ENCODE results near the gene SSMEM1. TPM values are rescaled to one million over a fixed set of nuclear protein-coding genes. Genes with fewer than 3 reads are reported as not detected.

SSMEM1 gene, protein sequence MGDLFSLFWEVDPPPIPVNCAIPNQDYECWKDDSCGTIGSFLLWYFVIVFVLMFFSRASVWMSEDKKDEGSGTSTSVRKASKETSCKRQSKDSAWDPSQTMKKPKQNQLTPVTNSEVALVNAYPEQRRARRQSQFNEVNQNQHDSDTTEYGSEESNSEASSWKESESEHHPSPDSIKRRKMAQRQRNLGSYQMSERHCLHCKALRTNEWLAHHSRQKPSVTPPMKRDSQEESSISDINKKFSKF
- not detected in 2 replicates for total RNA-seq

DNA sequence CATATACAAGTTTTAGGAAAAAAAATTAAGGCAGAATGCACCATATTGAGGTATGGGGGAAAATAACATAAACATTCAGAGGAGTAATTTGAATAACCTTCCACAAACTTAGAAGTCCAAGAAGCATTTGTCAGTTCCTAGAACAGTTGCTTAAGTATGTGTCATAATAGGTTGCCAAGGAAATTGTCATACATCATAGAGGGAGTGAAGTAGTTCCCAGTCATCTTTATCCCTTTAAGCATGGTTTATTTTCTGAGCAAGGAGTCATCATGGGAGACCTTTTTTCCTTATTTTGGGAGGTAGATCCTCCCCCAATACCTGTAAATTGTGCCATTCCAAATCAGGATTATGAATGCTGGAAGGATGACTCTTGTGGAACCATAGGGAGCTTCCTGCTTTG, at the start of gene SSMEM1:
TSS of gene SSMEM1 (plus strand) at position 219 of the 400 bp plus-strand sequence. CDS start at position 270, 51 bp downstream.

DNA sequence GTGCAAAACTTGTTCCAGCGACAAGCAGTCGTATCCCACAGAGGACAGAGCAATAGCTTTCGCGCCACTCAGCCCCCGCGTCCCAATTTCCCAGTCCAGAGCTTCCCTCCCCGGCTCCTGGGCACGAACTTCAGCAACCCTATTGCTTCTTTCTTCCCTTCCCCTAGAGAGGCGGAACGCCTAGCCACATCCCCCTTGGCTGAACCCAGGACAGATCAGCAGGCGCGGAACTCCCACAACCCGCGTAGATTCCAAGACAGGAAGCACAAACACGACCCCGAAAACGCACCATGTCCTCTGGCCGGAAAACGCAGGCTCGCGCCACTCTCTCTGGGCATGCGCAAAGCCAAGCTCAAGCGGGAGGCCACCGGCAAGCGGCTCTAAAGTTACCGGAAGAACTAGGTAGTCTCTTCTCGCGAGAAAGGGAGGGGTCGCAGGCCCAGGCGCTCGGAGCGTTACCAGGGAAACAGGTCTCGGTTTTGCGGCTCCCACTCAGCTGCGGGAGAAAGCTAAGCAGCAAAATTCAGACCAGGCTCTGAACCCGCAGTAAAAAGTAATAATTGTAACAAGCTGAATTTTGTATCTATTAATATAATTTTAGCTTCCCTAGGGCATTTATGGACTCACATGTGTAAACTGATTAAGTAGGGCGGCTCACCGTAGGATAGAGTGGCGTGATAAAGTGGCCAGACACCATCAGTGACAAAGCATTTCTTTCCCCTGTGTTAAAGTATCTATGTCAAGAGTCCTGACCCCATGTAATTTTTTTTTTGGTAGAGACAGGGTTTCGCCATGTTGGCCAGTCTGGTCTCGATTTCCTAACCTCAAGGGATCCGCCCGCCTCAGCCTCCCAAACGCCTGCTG, 2.3 kb upstream of the SSMEM1 start, which contains the start of gene TMEM209:
TSS of gene TMEM209 (minus strand) at position 323 of the 864 bp plus-strand sequence. CDS start at position 292, 31 bp downstream.

Other genes starting within 250 kb of the SSMEM1 start
- gene ZC3HC1, start 156.5 kb upstream of the SSMEM1 start, total RNA-seq = 18.4 and 19.8 TPM in 2 replicates
- 26.0 and 26.2 TPM in 2 replicates for gene KLHDC10, start 137.3 kb upstream of the SSMEM1 start, total RNA-seq
- gene TMEM209, start 2.5 kb upstream of the SSMEM1 start, total RNA-seq = 10.0 and 13.5 TPM in 2 replicates
- not detected in 2 replicates for gene CPA2, start 59.0 kb downstream of the SSMEM1 start, total RNA-seq
- 0.77 and 8.2 TPM in 2 replicates for gene CPA4, start 85.3 kb downstream of the SSMEM1 start, total RNA-seq
- gene CPA5, start 137.0 kb downstream of the SSMEM1 start, total RNA-seq = not detected in 2 replicates
- not detected in 2 replicates for gene CPA1, start 172.6 kb downstream of the SSMEM1 start, total RNA-seq
- 10.2 and 17.2 TPM in 2 replicates for gene CEP41, start 233.2 kb downstream of the SSMEM1 start, total RNA-seq